NCI-H1417 treated with DMSO at 0.1 percent for 48 hours (cell line): ENCODE measurements around the gene ARHGAP8.

ENCODE experiments used
- DNase-seq: peaks from one replicate; lab custom pipeline; 2025; lab: John Stamatoyannopoulos, UW

ARHGAP8 gene

GRCh38 chr22:44862281-44862680 is 109.9 kb downstream of the ARHGAP8 start:
- DNase-seq, result no peak

GRCh38 chr22:44862981-44863860 is 110.8 kb downstream of the ARHGAP8 start:
- DNase-seq, result no peak

GRCh38 chr22:44865193-44866057 is 113.0 kb downstream of the ARHGAP8 start:
- DNase-seq, result no peak

- DNase-seq, result no peak
Observed at GRCh38 chr22:44869196-44869595, 116.8 kb downstream of the ARHGAP8 start.

- no peak for DNase-seq
Observed at GRCh38 chr22:44870021-44870420, 117.6 kb downstream of the ARHGAP8 start.

GRCh38 chr22:44871782-44872181 is 119.4 kb downstream of the ARHGAP8 start:
- DNase-seq, result no peak

- DNase-seq, result no peak
Observed at GRCh38 chr22:44876921-44877320, 124.5 kb downstream of the ARHGAP8 start.

- no peak for DNase-seq
Observed at GRCh38 chr22:44878483-44879300, 126.3 kb downstream of the ARHGAP8 start.

GRCh38 chr22:44879301-44879680 is 126.9 kb downstream of the ARHGAP8 start:
- no peak for DNase-seq

- DNase-seq, result no peak
Observed at GRCh38 chr22:44880610-44881290, 128.4 kb downstream of the ARHGAP8 start.

- no peak for DNase-seq
Observed at GRCh38 chr22:44881624-44882023, 129.2 kb downstream of the ARHGAP8 start.

GRCh38 chr22:44882226-44882905 is 130.0 kb downstream of the ARHGAP8 start:
- no peak for DNase-seq

GRCh38 chr22:44883011-44883421 is 130.6 kb downstream of the ARHGAP8 start:
- DNase-seq, result no peak

- DNase-seq, result no peak
Observed at GRCh38 chr22:44884562-44884961, 132.2 kb downstream of the ARHGAP8 start.

GRCh38 chr22:44884968-44885805 is 132.8 kb downstream of the ARHGAP8 start:
- DNase-seq, result no peak

- DNase-seq, result no peak
Observed at GRCh38 chr22:44885806-44886360, 133.5 kb downstream of the ARHGAP8 start.

GRCh38 chr22:44887941-44888366 is 135.6 kb downstream of the ARHGAP8 start:
- no peak for DNase-seq

GRCh38 chr22:44888491-44889254 is 136.3 kb downstream of the ARHGAP8 start:
- DNase-seq, result no peak
